ENCODE results near the gene BICD2.

DNA sequence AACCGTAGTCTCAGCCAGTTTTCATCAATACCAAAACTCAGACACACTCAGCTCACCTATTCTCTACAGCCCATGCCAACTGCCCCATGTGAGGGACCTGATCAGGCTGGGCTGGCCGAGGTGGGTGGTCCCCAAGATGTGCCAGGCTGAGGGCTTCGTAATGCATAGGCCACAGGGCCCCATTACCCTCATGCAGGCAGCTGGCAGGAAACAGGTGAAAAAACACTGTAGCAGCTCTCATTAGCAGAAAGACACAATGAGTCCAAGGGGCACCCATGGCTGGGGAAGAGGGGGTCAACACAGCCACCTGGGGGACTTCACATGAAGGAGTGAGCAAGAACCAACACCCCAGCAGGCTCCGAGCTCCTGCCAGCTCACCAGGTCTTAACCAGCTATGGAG, 102.9 kb downstream of the BICD2 start:
- TF ChIP-seq, protein P1, sequence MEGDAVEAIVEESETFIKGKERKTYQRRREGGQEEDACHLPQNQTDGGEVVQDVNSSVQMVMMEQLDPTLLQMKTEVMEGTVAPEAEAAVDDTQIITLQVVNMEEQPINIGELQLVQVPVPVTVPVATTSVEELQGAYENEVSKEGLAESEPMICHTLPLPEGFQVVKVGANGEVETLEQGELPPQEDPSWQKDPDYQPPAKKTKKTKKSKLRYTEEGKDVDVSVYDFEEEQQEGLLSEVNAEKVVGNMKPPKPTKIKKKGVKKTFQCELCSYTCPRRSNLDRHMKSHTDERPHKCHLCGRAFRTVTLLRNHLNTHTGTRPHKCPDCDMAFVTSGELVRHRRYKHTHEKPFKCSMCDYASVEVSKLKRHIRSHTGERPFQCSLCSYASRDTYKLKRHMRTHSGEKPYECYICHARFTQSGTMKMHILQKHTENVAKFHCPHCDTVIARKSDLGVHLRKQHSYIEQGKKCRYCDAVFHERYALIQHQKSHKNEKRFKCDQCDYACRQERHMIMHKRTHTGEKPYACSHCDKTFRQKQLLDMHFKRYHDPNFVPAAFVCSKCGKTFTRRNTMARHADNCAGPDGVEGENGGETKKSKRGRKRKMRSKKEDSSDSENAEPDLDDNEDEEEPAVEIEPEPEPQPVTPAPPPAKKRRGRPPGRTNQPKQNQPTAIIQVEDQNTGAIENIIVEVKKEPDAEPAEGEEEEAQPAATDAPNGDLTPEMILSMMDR (IDR thresholded peaks at IDR 0.05), result no peak
- TF ChIP-seq POLR2A (IDR thresholded peaks at IDR 0.05), result no peak

All from tibial nerve (tissue), 3 donors.